HepG2 (cell line): ENCODE measurements around the gene ZBTB21. TPM values are rescaled to one million over a fixed set of nuclear protein-coding genes. Genes with fewer than 3 reads are reported as not detected.

Experiments used
- ATAC-seq: fragments of 200-7000 bp; cut with Tn5 transposase; 3 replicates; pipeline ENCODE4 v1.9.1; 2020; ENCODE audit warnings: mild to moderate bottlenecking, moderate library complexity
- BruUV-seq: library from RNA; stranded (reverse); fragments of 400-500 nt; replicated peaks from 2 replicates; lab custom pipeline; 2021; lab: Mats Ljungman, UMichigan
- CTCF ChIA-PET: fragments of 300-600 bp; formaldehyde crosslinking; extraction: SDS; loops from one replicate; lab custom pipeline; 2021; ENCODE audit warnings: low total read pairs, inconsistent platforms, low intra/inter-chr PET ratio; lab: Yijun Ruan, JAX
- POLR2A ChIA-PET: fragments of 350-600 bp; sonication (Branson Sonifier 250); formaldehyde crosslinking; loops from one replicate; lab custom pipeline; 2020; ENCODE audit warnings: antibody characterized with exemption, inconsistent platforms; lab: Yijun Ruan, JAX
- DNase-seq: peaks from one replicate; pipeline ENCODE4 v3.0.0-alpha.2; 2015; ENCODE audit warnings: low spot score
- FAIRE-seq: peaks from 3 replicates; lab custom pipeline; 2011; peaks lifted over from hg19 to GRCh38; lab: Jason Lieb, UNC
- H2AFZ ChIP-seq: one replicate; pipeline ENCODE4 v1.6.1; 2011; ENCODE audit warnings: low read length, inconsistent platforms
- H3K27ac ChIP-seq: fragments of 300-600 bp; 3 replicates; pipeline ENCODE4 v1.8.0; 2011; ENCODE audit warnings: mixed run types, mild to moderate bottlenecking, mixed read lengths, low read length, inconsistent platforms; ENCODE audit not compliant: insufficient read depth; ENCODE audit errors: extremely low read length
- H3K27me3 ChIP-seq, 2 experiments: fragments of 200-600 bp in 1 of 2; 2 replicates in 1 of 2; 3 replicates in 1 of 2; pipeline versions ENCODE4 v1.6.0 to v1.8.0; 2011; ENCODE audit warnings: low read length in 2 of 2, mild to moderate bottlenecking in 2 of 2, moderate library complexity in 2 of 2, inconsistent platforms in 1 of 2; ENCODE audit not compliant: insufficient read depth in 2 of 2, control insufficient read depth in 1 of 2
- H3K36me3 ChIP-seq, 2 experiments: fragments of 200-600 bp in 1 of 2; replicated peaks in 1 of 2; 2 replicates in 1 of 2; 3 replicates in 1 of 2; pipeline versions ENCODE4 v1.5.1 to v1.8.0; 2011; ENCODE audit warnings: low read length in 2 of 2, inconsistent platforms in 1 of 2; ENCODE audit not compliant: insufficient read depth in 2 of 2, control insufficient read depth in 1 of 2
- H3K4me1 ChIP-seq: 2 replicates; pipeline ENCODE4 v1.5.1; 2012; ENCODE audit warnings: low read length, inconsistent platforms; ENCODE audit not compliant: insufficient read depth
- H3K4me2 ChIP-seq: 2 replicates; pipeline ENCODE4 v1.6.0; 2011; ENCODE audit warnings: low read depth, low read length, inconsistent platforms
- H3K4me3 ChIP-seq, 3 experiments: fragments of 200-600 bp in 1 of 3; sonication (generic), shearing (Covaris generic) in 1 of 3; replicated peaks in 1 of 3; 2 replicates each; pipeline ENCODE4 v1.5.1; 2011 to 2016; ENCODE audit warnings: low read length in 3 of 3, inconsistent platforms in 2 of 3, low read depth in 2 of 3, mild to moderate bottlenecking in 2 of 3, control low read depth in 1 of 3, mixed read lengths in 1 of 3; ENCODE audit not compliant: insufficient read depth in 1 of 3
- H3K79me2 ChIP-seq: one replicate; pipeline ENCODE4 v1.6.1; 2011; ENCODE audit warnings: low read length, inconsistent platforms; ENCODE audit not compliant: insufficient read depth
- H3K9ac ChIP-seq: 2 replicates; pipeline ENCODE4 v1.6.0; 2011; ENCODE audit warnings: mild to moderate bottlenecking, low read depth, low read length, inconsistent platforms; ENCODE audit not compliant: insufficient read depth
- H3K9me3 ChIP-seq: 2 replicates; pipeline ENCODE4 v1.5.1; 2012; ENCODE audit warnings: mild to moderate bottlenecking, low read length
- H4K20me1 ChIP-seq: 2 replicates; pipeline ENCODE4 v1.6.0; 2011; ENCODE audit warnings: inconsistent platforms, mild to moderate bottlenecking, low read length, moderate library complexity; ENCODE audit not compliant: insufficient read depth
- BHLHE40 ChIP-seq: IDR thresholded peaks from 2 replicates; pipeline ENCODE4 v1.6.1; 2011; ENCODE audit warnings: low read length, improper control_type of control experiment
- GZF1 ChIP-seq: sonication (generic); formaldehyde crosslinking; IDR thresholded peaks from 2 replicates; pipeline ENCODE4 v1.5.1; 2020; ENCODE audit warnings: mild to moderate bottlenecking, missing genetic modification reagents
- HMG20A ChIP-seq: IDR thresholded peaks from 2 replicates; pipeline ENCODE4 v1.6.1; 2016; ENCODE audit warnings: borderline replicate concordance
- HMGXB3 ChIP-seq: sonication (generic); formaldehyde crosslinking; IDR thresholded peaks from 2 replicates; pipeline ENCODE4 v1.4.0; 2020; ENCODE audit warnings: missing genetic modification reagents, borderline replicate concordance
- HNF4A ChIP-seq: sonication (generic); formaldehyde crosslinking; IDR thresholded peaks from 2 replicates; pipeline ENCODE4 v1.4.0; 2020; ENCODE audit warnings: missing genetic modification reagents
- HOXA7 ChIP-seq: sonication (generic); formaldehyde crosslinking; IDR thresholded peaks from 2 replicates; pipeline ENCODE4 v1.8.1; 2022; ENCODE audit warnings: mild to moderate bottlenecking, missing genetic modification reagents, moderate library complexity
- NFE2 ChIP-seq: sonication (generic); formaldehyde crosslinking; IDR thresholded peaks from 2 replicates; pipeline ENCODE4 v1.4.0; 2020; ENCODE audit warnings: missing genetic modification reagents
- NFKBIZ ChIP-seq: IDR thresholded peaks from 2 replicates; pipeline ENCODE4 v1.6.1; 2018; ENCODE audit warnings: missing genetic modification reagents, missing compliant biosample characterization
- PCBP1 ChIP-seq: fragments of 200-400 bp; formaldehyde crosslinking; IDR thresholded peaks from 2 replicates; pipeline ENCODE4 v1.6.1; 2017; ENCODE audit warnings: mild to moderate bottlenecking, low read depth, low read length, borderline replicate concordance
- PCBP2 ChIP-seq: fragments of 200-400 bp; formaldehyde crosslinking; optimal IDR thresholded peaks from 2 replicates; pipeline ENCODE3; 2018; ENCODE audit warnings: low read length, low read depth; ENCODE audit not compliant: poor library complexity, severe bottlenecking
- RBM39 ChIP-seq: fragments of 200-400 bp; formaldehyde crosslinking; IDR thresholded peaks from one replicate; pipeline ENCODE4 v1.6.1; 2018; ENCODE audit warnings: antibody characterized with exemption, mild to moderate bottlenecking, low read depth, low read length; ENCODE audit not compliant: poor library complexity, severe bottlenecking
- TMF1 ChIP-seq: sonication (generic); formaldehyde crosslinking; IDR thresholded peaks from 2 replicates; pipeline ENCODE4 v1.8.1; 2022; ENCODE audit warnings: low read depth, missing genetic modification reagents
- ZBTB20 ChIP-seq: sonication (generic); formaldehyde crosslinking; IDR thresholded peaks from 2 replicates; pipeline ENCODE4 v1.8.1; 2023; ENCODE audit warnings: missing genetic modification reagents, low read depth, mild to moderate bottlenecking, borderline replicate concordance
- ZFP90 ChIP-seq: sonication (generic); formaldehyde crosslinking; IDR thresholded peaks from 2 replicates; pipeline ENCODE4 v1.8.0; 2022; ENCODE audit warnings: missing genetic modification reagents, mild to moderate bottlenecking, inconsistent platforms, borderline replicate concordance
- WGBS: methylation state at CpG from one replicate; pipeline ENCODE4 v1.1.6; 2017; ENCODE audit warnings: low lambda C conversion rate; 5-methylcytosine and 5-hydroxymethylcytosine counted together
- in situ Hi-C: cut with HindIII; loops from 2 replicates; pipeline ENCODE4 v1.10.0; 2017; ENCODE audit warnings: low pct_unique_long_range_greater_than_20kb; ENCODE audit not compliant: extremely low pct_ligation_motif_present
- intact Hi-C: fragments of 100-400 bp; cut with micrococcal nuclease; formaldehyde crosslinking; loops from one replicate; pipeline ENCODE4 v1.10.0; 2022; ENCODE audit not compliant: unreplicated experiment
- polyA plus RNA-seq, 8 experiments: library from polyadenylated mRNA; depleted of rRNA in 3 of 8; stranded (reverse) in 7 of 8; unstranded in 1 of 8; fragments of >200 nt; fragmentation: Illumina TruSeq in 4 of 8; extraction: Trizol in 4 of 8; gene quantifications; 2 replicates each; pipeline versions ENCODE4 v1.2.1 to v1.2.3, GENCODE V29; 2011 to 2016; ENCODE audit warnings: low read depth in 4 of 8, missing spikeins in 1 of 8, mixed read lengths in 1 of 8; ENCODE audit not compliant: insufficient read depth in 1 of 8
- total RNA-seq, 5 experiments: library from RNA; depleted of rRNA; stranded (reverse); fragments of >200 nt; fragmentation: Illumina TruSeq; extraction: Trizol; gene quantifications; 2 replicates each; pipeline ENCODE4 v1.2.3, GENCODE V29; 2016; ENCODE audit warnings: low read depth in 1 of 5
- TF ChIP-seq, protein P1 (sequence below): sonication (generic); formaldehyde crosslinking; IDR thresholded peaks from 2 replicates; pipeline ENCODE4 v1.4.0; 2020; ENCODE audit warnings: missing genetic modification reagents

Gene ZBTB21
- total and polyA plus RNA-seq, 2 of the 13 experiments (the other 11 are each of a cell fraction or from before 2014, with no cell fraction given): 4.5 to 6.1 TPM

DNA sequence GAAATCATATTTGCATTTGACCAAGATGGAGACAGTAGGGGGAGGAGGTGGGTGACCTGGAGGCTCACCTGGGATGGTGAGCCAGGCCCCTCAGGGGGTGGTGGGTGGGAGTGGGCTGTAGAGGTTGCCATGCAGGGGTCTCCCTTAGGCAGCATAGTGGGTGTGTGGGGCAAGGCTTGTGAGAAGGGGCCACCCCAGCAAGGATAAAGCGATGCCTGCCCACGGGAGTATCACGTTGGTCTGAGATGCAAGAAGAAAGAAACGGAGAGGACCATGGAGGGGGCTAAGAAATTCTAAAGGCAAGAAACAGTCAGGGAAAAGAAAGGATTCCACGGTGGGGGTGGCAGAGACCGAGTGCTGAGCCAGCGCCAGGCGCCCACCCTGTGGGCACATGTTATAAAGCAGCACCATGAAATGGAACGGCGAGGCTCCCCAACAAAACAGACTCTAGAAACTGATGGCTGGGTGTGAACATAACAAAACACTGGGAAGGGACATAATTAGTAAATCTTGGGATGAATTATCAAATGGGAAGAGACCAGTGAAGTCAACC, 44.6 kb downstream of the ZBTB21 start:
- Histone ChIP-seq H3K27ac (no peak overlapping the region), H3K79me2 (no peaks in the 10 kb centered on the region), H3K9me3 (no peaks in the 10 kb centered on the region), H3K4me2 (no peak overlapping the region), H2AFZ (no peak overlapping the region), H3K9ac (no peak overlapping the region), H3K4me3 (no peak overlapping the region), H3K27me3 (peaks cover 6 to 29% of the 10 kb centered on the region in 2 experiments; a peak in 4 of 5 replicates), H3K4me1 (peaks cover 45% of the 10 kb centered on the region), H3K36me3 (no peaks in the 10 kb centered on the region), H4K20me1 (no peaks in the 10 kb centered on the region)
- DNase-seq (no peak), FAIRE-seq (no peak), ATAC-seq (no peak)
- no TSS peak for BruUV-seq
- in situ Hi-C loops (no loop called here), intact Hi-C loops (no loop called here)
- POLR2A ChIA-PET: no interaction called here
- WGBS: 78% methylated on average over 10 of the region's 10 CpGs
- CTCF ChIA-PET: no interaction called here
- no peak for TF ChIP-seq PCBP2
- no peak for TF ChIP-seq RBM39
- no peak for TF ChIP-seq NFE2 (CRISPR knock-in tag)
- TF ChIP-seq GZF1 (CRISPR knock-in tag): no peak
- TF ChIP-seq PCBP1: no peak
- TF ChIP-seq ZFP90 (CRISPR knock-in tag): no peak
- no peak for TF ChIP-seq HMG20A
- TF ChIP-seq HNF4A (CRISPR knock-in tag): no peak
- TF ChIP-seq BHLHE40: no peak
- TF ChIP-seq, protein P1, sequence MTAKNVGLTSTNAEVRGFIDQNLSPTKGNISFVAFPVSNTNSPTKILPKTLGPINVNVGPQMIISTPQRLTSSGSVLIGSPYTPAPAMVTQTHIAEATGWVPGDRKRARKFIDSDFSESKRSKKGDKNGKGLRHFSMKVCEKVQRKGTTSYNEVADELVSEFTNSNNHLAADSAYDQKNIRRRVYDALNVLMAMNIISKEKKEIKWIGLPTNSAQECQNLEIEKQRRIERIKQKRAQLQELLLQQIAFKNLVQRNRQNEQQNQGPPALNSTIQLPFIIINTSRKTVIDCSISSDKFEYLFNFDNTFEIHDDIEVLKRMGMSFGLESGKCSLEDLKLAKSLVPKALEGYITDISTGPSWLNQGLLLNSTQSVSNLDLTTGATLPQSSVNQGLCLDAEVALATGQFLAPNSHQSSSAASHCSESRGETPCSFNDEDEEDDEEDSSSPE (CRISPR knock-in tag): no peak
- no peak for TF ChIP-seq HOXA7 (CRISPR knock-in tag)
- no peak for TF ChIP-seq TMF1 (CRISPR knock-in tag)
- TF ChIP-seq NFKBIZ (CRISPR knock-in tag): no peak
- TF ChIP-seq HMGXB3: no peak
- TF ChIP-seq ZBTB20 (CRISPR knock-in tag): no peak
